GM11168 (cell line): ENCODE data around the gene DNAJB11.

ENCODE experiments used
- in situ Hi-C: fragments of 300-500 bp; cut with MboI; formaldehyde crosslinking; loops from one replicate; pipeline ENCODE4 v1.12.0; 2022; ENCODE audit warnings: low sequenced_read_pairs; ENCODE audit not compliant: unreplicated experiment

Gene DNAJB11

GRCh38 chr3:186592682-186593081, 22.2 kb downstream of the DNAJB11 start:
- in situ Hi-C loops = no loop called here

DNA sequence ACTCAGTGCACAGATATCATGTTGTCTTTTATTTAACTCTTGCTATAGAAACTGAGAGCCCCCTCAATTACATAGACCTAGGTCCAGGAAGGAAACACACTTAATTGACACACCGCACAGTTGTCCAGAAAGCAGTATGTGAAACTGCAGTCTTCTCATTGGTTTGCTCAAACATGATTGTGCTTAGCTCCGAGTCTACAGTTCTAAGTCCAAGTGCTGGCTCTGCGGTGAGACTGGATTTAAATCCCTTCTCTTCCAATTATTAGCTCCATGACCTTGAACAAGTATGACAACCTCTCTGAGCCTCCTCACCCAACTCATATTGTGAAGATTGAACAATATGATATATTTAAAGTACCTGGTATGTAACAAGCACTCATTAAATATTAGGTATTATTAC, 23.3 kb downstream of the DNAJB11 start:
- in situ Hi-C loops = no loop called here

GRCh38 chr3:186594591-186595113, 24.1 kb downstream of the DNAJB11 start:
- in situ Hi-C loops = no loop called here

DNA sequence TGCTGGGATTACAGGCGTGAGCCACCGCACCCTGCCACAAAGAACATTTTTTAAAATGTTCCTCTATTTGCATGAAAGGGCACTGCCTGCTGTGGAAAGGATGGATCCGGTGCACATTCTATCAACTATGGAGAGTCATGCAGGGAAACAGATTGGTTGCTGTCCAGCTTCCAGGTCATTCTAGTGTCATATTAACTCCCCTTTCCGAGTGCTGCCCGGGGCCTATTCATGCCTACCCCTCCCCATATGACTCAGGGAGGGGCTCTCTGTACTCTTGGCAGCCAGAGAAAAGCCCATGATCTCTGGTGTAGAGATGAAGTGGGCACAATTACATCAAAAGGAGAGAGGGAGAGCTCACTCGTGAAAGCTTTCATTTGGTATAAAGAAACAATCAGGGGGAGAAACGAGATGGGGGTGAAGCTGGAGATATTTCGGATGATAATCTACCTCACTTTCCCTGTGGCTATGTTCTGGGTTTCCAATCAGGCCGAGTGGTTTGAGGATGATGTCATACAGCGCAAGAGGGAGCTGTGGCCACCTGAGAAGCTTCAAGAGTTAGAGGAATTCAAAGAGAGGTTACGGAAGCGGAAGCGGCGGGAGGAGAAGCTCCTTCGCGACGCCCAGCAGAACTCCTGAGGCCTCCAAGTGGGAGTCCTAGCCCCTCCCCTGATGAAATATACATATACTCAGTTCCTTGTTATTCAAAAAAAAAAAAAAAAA, 26.2 kb downstream of the DNAJB11 start:
- in situ Hi-C loops = no loop called here

DNA sequence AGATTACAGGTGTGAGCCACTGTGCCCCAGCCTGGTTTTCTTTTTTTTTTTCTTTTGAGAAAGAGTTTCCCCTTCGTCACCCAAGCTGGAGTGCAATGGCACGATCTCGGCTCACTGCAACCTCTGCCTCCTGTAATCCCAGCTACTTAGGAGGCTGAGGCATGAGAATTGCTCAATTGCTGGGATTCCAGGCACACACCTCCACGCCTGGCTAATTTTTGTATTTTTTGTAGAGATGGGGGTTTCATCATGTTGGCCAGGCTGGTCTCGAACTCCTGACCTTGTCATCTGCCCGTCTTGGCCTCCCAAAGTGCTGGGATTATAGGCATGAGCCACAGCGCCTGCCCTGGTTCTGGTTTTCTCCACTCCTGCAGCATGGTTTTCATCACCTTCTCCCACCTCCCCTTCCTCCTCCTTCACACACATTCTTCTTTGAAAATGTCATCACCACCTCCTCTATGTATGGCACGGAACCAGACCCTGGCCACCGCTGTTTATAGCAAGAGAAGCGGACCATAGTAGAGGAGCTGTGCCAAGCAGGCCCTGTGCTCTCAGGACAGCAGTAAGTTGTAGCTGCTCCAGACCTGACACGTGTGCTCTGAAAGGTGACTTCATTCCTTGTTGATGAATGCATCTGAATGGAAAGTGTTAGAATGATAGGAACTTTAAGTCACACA, 27.7 kb downstream of the DNAJB11 start:
- in situ Hi-C loops = no loop called here

GRCh38 chr3:186598794-186599141, 28.2 kb downstream of the DNAJB11 start:
- in situ Hi-C loops = no loop called here

GRCh38 chr3:186599142-186599784, 28.7 kb downstream of the DNAJB11 start:
- in situ Hi-C loops = no loop called here

DNA sequence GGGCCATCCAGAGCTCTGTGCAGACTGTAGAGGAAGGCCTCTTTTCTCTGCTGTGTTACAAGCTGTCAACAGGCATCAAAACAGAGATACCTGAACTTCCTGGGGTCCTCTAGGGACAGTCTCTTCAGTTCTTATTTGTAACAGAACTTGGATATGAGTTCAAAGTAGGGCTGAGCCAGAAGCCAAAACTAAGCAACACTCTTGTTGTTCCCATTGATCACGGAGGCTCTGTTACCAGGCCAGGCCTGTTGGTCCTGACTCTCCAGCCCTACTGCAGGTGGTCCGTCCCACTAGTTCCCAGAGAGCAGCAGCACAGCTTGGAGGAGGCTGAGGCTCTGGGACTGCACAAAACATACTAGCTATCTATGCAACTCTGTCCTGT, 29.3 kb downstream of the DNAJB11 start:
- in situ Hi-C loops = no loop called here

GRCh38 chr3:186600896-186601295, 30.4 kb downstream of the DNAJB11 start:
- in situ Hi-C loops = no loop called here

DNA sequence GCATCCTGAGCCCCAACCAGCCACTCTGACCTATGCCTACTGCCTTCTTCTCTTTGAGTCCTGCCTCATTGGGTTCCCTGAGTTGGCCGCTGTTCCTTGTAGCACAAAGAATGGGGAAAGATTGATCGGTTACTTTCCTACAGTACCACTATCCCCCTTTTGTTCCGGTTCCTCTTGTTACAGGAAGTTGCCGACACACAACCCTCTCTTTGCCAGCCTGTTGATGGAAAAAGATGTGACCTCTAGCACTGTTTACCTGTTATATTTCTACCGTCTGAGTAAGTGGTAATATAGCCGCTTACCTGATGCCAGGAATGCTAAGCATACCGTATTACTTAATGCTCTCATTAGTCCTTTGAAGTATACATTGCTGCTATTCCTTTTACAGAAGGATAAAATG, 32.6 kb downstream of the DNAJB11 start:
- in situ Hi-C loops = no loop called here

DNA sequence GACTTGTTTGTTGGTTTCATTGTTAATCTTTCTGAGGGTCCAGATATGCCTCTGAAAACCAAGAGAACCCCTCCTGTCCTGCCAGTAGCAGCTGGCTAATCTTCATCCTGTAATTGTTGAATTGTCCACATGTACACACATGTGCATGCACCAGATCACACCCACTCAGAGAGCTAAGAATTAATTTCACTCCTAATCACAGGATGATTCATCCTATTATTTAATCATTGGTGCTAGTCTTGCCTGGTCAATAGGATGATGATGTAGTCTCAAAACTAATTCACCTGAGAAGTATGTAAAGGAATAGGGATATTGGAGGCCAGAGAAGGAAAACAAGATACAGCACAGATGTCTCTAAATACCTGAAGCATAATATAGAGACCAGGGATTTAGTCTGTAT, 34.6 kb downstream of the DNAJB11 start:
- in situ Hi-C loops = no loop called here

DNA sequence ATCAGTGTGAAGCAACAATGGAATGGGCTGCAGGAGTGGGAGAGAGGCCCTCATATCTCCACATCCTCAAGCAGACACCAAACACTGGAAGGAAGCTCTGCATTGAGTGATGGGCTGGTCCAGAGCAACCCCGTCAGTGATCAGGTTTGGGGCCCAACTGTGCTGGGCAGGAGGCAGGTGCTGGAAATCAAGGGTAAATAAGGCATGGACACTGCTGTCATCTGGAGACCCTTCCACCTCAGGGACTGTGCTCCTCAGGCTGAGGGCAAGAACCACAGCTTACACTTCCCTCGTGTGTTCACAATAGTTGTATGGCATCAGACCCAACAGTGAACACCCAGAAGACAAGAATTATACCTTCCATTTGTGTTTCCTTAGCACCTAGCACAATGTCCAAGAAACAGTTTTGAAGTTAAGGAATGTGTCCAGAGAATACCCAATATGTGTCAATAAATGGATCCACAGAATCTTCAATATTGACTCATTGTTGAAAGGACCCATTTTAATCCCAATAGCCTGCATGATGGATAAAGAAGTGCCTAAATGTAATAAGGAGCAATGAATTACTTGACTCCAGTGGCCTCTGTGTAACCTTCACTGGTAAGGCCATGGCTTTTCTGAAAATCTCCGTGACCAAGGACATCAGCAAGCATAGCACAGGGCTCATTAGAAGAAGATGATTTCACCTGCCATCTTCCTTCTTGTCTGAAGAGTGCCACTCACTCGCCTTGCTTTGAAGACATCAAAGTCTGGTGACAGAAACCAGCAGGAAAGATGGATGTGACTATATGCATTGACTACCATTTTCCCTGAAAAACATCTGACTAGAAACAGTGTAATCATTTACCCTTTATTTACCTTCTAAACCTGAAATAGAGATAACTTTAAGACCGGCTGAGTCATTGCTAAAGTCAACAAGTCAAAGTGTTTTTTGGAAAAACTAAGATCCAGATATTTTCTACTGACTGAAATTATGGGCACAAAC, 35.3 kb downstream of the DNAJB11 start:
- in situ Hi-C loops = no loop called here

- in situ Hi-C loops = no loop called here
Measured at GRCh38 chr3:186608624-186609215, 38.2 kb downstream of the DNAJB11 start.

GRCh38 chr3:186609247-186609868, 38.8 kb downstream of the DNAJB11 start:
- in situ Hi-C loops = no loop called here

DNA sequence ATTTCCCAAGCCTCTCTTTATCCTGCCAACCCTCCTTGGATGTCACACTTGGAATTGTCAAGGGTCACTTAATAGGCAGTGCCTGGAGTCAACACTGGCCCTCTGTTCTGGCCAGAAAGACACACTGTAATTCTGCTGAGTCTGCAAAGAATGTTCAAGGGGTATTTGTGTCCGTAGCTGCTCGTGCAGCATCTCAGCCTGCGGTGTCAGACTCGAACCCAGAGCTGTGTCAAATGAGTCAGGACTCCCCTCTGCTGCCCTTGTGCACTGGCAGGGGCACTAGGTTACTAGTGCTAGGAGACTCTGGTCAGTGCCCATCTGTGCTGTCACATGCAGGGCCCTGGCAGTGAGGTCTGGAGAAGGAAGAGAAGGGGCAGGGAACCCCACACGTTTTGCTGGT, 41.5 kb downstream of the DNAJB11 start:
- in situ Hi-C loops = no loop called here

DNA sequence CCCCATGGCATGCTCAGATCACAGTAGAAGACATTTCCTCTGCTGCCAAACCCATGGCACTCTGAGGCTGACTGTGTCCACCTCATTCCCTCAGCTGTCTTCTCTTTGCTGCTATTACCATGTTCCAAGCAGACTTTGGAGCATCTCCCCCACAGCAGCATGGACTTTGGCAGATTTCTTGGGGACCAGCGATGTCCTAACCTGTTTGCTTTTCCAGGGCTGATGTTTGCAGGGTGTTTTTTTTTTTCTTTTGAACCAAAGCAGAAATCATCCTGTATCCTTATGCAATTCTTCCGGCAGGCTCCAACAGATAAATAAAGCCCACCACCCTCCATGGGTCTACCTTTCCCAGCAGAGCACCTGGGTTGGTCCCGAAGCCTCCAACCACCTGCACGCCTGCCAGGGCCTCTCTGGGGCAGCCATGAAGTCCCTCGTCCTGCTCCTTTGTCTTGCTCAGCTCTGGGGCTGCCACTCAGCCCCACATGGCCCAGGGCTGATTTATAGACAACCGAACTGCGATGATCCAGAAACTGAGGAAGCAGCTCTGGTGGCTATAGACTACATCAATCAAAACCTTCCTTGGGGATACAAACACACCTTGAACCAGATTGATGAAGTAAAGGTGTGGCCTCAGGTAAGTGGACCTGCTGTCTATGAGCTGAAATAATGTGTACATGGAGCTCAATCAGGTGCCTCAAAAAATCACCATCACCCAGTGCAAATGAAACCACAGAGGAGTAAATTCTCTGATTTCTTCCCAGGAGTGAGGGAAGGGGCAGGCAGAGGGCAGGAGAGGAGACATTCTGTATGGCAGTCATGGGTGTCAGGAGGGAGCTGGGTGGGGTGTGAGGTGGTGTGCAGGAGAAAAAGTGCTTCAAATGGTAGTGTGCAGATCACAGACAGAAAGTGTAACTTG, 42.5 kb downstream of the DNAJB11 start, which contains the start of gene AHSG:
AHSG (plus strand) TSS at position 340 of the 916 bp plus-strand sequence; CDS start at position 422, 82 bp downstream.
- in situ Hi-C loops = no loop called here

- in situ Hi-C loops = no loop called here
Measured at GRCh38 chr3:186613637-186614265, 43.2 kb downstream of the DNAJB11 start.

DNA sequence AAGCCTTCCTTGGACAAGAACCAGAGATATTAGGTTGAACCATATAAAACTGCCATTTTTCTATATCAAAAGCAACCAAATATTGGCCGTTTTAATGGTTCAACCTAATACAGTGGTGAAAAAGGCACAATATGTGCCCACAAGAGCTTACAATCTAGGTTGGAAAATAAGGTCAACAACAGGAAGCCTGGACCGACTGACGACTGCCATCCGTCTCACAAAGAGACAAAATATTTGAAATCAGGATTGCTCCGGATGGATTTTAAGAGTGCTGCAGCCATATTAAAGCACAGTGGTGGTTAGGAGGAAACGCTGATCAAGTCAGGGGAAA, 43.7 kb downstream of the DNAJB11 start:
- in situ Hi-C loops = no loop called here
